HG03066 (cell line): ENCODE results near the gene DPM1.

ENCODE experiments used
- ATAC-seq: cut with Tn5 transposase; IDR thresholded peaks from one replicate; pipeline ENCODE4 v1.9.1; 2021; ENCODE audit warnings: low read depth; ENCODE audit not compliant: unreplicated experiment

The DPM1 gene

DNA sequence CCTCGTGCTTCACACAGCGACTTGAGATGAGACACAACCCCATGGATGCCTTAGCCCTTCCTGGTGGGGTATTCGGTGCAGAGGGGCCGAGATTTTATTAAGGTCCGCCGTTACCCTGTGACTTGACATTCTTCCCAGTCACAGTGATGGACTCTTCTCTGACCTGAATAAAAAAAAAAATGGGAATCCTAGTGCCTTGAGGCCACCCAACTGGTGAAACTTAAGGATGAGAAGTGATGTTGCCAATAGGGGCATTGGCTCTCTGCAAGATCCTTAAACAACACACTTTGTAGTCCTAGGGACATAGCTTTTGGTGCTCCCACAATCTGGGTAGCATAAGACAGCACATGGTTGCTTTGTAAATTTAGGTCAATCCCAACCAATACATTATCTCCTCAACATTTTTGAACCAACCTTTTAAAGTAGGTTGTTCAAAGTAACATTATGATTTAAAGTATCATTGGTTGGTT, 26.3 kb downstream of the DPM1 start:
- no peak for ATAC-seq

DNA sequence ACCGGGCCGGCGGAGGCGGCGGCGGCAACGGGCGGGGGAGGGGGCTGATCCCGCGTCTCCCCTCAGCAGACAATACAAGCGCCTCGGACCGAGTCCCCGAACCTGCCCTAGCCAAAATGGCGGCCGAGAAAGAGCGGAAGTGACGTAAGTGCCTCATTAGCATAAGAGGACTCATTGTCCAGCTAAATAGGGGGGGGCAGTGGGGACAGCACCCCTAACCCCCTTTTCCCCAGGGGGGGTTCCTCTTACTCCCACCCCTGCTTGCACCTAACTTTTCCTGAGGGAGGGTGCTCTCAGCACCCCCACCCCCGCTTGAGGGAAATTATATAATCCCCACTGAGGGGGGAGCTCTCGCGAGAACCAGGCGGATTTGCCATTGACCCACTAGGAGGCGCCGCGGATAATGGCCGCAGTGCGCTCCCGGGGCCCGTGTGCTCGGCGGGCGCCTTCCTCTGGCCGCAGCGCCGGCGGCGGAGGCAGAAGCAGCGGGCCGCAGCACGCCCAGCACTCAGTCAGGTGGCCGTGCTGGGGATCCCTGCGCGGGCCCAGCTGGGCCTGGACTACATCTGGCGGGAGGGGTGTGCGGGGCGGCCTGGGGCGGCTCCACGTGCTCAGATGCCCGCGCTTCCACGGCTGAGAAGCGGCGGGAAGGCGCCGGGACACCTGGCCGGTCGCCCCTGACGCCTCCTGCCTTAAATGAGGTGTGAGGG, 26.9 kb downstream of the DPM1 start, which contains the start of gene ADNP:
Gene ADNP (minus strand): TSS at position 132 of the 710 bp plus-strand sequence. CDS start 27,441 bp downstream, outside the sequence.
- ATAC-seq: peak; percentile 54

- ATAC-seq: peak; percentile 22
Measured at GRCh38 chr20:50930976-50931305, 27.4 kb downstream of the DPM1 start.

DNA sequence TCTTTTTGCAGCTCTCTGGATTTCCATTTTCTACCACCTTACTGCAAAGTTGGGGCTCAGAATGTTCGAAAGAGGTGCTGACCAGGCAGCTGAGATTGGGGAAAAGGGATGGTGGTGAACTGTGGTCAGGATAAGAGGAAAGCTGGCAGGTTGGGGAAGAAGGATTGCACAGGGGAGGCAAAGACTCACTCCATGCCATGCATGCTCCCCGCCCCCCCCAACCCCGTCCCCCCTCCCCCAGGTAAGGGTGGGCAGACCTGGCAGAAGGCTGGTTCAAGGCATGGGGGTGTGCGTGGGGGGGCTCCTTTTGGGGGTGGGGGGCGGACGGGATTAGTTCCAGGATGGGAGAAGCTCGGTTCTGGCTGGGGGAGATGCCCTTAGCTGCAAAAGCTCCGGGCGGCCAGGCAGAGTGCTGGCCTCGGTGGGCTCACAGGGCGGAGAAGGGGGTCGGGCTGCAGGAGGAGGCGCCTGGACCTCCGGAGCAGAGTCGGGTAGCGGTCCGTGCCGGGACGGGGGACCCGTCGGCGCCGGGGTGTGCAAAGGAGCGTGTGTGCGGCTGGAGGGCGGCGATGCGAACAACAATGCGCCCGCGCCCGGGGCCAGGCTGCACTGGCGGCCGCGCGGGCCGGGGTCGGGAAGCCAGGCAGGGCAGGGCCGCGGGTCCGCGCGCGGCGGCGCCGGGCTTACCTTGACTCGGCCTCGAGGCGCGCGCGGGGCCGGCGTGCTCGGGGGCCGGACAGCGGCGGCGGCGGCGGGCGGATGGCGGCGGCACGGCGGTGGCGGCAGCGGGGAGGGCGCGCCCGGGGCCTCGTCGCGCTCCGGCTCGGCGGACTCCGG, 28.0 kb downstream of the DPM1 start:
- ATAC-seq: peak; percentile 6

- ATAC-seq: peak; percentile 62
Measured at GRCh38 chr20:50929299-50930138, 28.8 kb downstream of the DPM1 start.

- ATAC-seq: no peak
Measured at GRCh38 chr20:50928469-50928868, 29.9 kb downstream of the DPM1 start.

- no peak for ATAC-seq
Measured at GRCh38 chr20:50926530-50926929, 31.8 kb downstream of the DPM1 start.

GRCh38 chr20:50924261-50924920, 33.9 kb downstream of the DPM1 start:
- ATAC-seq: no peak

GRCh38 chr20:50921803-50922501, 36.4 kb downstream of the DPM1 start:
- no peak for ATAC-seq

GRCh38 chr20:50920997-50921396, 37.3 kb downstream of the DPM1 start:
- no peak for ATAC-seq

- ATAC-seq: no peak
Measured at GRCh38 chr20:50919567-50919966, 38.8 kb downstream of the DPM1 start.

DNA sequence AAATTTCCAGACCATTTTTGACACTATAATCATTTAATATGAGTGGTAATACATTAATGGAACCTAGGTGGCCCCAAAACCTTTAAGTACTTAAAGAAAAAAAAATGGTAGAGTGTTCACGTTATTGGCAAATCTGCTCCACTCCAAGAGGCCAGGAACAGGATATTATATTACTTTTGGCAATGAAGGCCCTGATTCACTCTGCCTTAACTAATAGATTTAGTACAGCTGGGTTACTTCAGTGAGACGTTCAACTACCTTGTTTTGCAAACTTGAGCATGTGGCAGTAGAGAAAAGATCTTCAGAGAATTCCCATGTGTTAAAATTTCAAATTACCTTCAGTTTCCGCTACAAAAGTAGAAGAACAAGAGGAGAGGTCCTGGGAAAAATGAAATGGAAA, 39.9 kb downstream of the DPM1 start:
- no peak for ATAC-seq

DNA sequence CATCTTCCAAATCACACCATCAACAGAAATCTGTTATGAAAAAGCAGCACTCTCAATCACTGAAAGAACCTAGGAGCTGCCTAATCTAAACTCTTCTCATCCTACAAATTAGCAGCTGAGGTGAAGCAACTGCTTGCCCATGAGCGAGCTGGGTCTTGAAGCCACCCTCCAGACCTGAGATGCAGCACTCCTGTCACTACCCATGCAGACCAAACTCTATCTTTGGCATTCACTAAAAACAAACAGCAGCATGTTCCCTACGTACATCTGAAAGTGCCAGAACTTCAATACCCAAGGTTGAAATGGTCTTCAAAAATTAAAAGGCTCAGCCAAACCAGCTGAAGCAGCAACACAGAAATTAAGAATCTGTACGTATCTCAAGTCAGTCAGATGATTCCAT, 41.4 kb downstream of the DPM1 start:
- ATAC-seq: no peak

- ATAC-seq: no peak
Measured at GRCh38 chr20:50916257-50916656, 42.1 kb downstream of the DPM1 start.

DNA sequence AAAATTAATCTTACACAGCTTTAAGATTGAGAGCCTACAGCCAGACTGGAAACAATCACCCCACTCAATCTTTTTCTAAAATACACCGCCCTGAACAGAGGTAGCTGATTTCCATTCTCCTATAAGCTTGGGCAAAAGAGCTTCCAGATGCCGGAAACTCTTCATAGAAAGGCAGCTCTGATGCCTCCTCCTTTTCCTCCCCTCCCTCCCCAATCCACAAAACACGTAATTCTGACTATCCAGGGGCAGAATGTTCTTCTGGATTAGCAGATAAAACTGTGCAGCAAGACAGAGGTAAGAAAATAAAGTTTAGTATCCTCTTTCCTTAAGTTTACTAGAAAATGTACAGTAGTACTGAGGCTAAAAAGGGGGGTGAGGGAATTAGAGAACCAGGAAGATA, 42.9 kb downstream of the DPM1 start:
- ATAC-seq: no peak

DNA sequence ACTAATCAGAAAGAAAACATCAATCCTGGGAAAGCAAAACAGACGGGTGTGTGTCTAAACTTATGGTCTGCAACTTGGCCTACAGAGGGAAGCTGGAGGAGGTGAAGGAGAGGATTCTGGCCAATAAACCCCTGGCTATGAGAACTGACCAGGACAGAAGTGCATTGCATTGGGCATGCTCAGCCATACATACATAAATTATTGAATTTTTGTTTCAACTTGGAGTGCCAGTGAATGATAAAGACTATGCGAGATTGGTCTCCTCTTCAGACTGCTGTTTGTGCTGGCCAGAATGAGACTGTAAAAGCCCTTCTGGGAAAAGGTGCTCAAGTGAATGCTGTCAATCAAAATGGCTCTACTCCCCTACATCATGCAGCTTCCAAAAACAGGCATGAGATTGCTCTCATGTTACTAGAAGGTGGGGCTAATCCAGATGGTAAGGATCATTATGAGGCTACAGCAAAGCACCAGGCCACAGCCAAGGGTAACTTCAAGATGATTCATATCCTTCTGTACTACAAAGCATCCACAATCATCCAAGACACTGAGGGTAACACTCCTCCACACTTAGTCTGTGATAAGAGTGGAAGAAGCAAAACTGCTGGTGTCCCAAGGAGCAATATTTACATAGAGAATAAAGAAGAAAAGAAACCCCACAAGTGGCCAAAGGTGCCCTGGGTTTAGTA, 44.5 kb downstream of the DPM1 start:
- no peak for ATAC-seq

- peak; percentile 56 for ATAC-seq
Measured at GRCh38 chr20:50911716-50912115, 46.6 kb downstream of the DPM1 start.

GRCh38 chr20:50911030-50911429, 47.3 kb downstream of the DPM1 start:
- no peak for ATAC-seq

- ATAC-seq: no peak
Measured at GRCh38 chr20:50909413-50909812, 48.9 kb downstream of the DPM1 start.
